NT2/D1 (cell line): Measurements from ENCODE around the gene FAM156B.
"Not testable (repeated sequence)": the region's sequence is repeated elsewhere in the genome, so short reads cannot be mapped to it uniquely, and the experiment has no call there.

ENCODE experiments used
- SUZ12 ChIP-seq: IDR thresholded peaks from 2 replicates; pipeline ENCODE4 v1.6.1; 2011; ENCODE audit not compliant: insufficient read length, insufficient read depth; ENCODE audit errors: extremely low read depth
- YY1 ChIP-seq: IDR thresholded peaks from 2 replicates; pipeline ENCODE4 v1.6.1; 2011; ENCODE audit not compliant: insufficient read length, insufficient read depth
- ZNF274 ChIP-seq: IDR thresholded peaks from 2 replicates; pipeline ENCODE4 v1.6.1; 2011; ENCODE audit warnings: mild to moderate bottlenecking, low read depth, low read length

DNA sequence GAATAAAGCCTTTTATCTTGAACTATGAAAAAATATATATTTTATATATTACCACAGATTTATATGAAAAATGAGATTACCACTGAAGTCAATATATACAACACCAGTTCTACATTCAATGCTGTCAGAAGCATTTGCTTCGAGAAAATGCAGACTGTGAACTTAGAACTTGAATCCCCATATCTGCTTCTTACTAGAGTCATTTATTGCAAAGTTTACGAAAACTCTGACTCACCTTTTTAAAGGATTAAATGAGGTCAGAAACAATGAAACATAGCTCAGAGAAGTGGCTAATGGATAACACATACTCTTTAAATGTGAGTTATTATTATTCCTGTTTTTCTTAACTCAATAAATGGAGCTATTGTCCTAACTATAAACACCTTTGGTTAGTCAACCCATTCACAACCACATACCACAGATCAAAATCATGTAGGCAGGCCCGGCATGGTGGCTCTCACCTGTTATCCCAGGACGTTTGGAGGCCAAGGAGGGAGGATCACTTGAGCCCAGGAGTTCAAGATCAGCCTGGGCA is 40.1 kb upstream of the FAM156B start:
- TF ChIP-seq SUZ12, YY1, ZNF274: not testable (repeated sequence)
